HG03159 (cell line): ENCODE data around the gene DHRS2.
A peak's percentile ranks its signal among the peaks of the same experiment; 100 is the strongest.
"Not testable (repeated sequence)": the region's sequence is repeated elsewhere in the genome, so short reads cannot be mapped to it uniquely, and the experiment has no call there.

Experiments used
- ATAC-seq: cut with Tn5 transposase; IDR thresholded peaks from one replicate; pipeline ENCODE4 v1.9.1; 2021; ENCODE audit warnings: mild to moderate bottlenecking, moderate library complexity; ENCODE audit not compliant: unreplicated experiment

The DHRS2 gene

GRCh38 chr14:23631702-23632460 lies 4.3 kb upstream of the DHRS2 start:
- peak; percentile 50 for ATAC-seq

DNA sequence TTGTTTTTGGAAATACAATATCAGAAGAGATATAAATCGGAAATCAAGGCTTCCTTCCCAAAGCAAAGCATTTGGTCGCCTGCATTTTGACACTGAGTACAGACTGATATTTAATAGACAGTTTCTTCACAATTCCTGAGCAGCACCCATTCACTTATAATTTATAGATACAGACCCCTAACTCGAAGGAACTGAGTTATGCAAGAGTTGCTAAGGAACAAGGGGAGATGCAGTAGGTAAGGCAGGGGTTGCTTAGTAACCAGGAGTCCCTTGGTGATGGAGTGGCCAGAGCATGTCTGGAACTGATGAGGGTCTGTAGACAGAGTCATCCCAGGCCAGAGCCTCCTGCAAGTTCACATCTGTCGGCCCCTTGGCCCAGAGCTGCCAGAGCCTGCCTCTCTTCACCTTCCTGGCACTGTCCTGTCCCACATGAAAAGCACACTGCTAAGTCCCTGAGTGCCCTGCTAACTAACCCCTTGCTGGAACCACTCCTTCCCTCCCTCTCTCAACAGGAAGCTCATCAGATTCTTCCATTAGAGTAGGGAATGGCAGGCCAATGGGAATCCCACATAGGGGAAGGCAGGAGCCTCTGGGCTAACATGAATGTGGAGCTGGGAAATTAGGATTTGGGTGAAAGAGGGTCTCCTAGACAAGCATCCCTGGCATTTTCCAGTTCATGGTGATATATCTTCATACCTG lies 3.6 kb upstream of the DHRS2 start:
- ATAC-seq: no peak

DNA sequence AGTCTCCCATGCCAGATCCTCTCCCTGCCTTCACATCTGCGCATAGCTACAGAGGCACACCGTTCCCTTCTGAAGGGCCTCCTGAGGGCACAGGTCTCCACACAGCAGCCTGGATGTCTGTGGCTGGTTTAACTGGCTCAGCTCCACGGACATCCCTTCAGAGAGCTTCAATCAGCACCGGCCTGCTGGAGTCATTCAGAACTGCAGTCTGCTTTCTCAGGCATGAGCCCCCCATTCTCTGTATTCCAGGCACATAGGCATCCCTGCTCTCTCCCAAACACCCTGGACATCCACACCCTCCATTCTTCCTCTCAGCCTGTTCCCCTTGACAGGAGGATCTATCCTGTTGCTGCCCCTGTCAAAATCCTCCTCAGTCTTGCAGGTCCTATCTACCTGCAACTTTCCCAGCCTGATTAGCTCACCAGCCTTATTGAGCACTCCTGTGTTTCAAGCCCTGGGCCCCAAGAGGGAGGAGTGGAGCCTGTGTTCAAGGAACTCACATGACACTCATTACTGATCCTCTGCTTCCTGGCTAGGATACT lies 2.9 kb upstream of the DHRS2 start:
- no peak for ATAC-seq

GRCh38 chr14:23634698-23635412 lies 1.3 kb upstream of the DHRS2 start:
- ATAC-seq: not testable (repeated sequence)

DNA sequence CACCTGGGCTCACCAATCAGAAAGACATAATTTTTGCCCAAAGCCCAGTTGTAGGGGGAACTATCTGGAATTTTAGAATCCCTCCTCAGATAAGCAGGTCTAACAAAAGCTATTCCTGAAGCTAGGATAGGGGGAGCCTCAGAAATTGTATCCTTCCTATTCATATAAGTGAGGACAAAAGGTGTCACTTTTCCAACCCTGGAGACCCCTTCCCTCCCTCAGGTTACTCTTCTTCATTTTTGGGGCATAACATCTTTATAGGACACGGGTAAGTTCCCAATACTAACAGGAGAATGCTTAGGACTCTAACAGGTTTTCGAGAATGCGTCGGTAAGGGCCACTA lies 1.1 kb downstream of the DHRS2 start:
- ATAC-seq: not testable (repeated sequence)

- not testable (repeated sequence) for ATAC-seq
Observed at GRCh38 chr14:23637655-23638413, 1.7 kb downstream of the DHRS2 start.

DNA sequence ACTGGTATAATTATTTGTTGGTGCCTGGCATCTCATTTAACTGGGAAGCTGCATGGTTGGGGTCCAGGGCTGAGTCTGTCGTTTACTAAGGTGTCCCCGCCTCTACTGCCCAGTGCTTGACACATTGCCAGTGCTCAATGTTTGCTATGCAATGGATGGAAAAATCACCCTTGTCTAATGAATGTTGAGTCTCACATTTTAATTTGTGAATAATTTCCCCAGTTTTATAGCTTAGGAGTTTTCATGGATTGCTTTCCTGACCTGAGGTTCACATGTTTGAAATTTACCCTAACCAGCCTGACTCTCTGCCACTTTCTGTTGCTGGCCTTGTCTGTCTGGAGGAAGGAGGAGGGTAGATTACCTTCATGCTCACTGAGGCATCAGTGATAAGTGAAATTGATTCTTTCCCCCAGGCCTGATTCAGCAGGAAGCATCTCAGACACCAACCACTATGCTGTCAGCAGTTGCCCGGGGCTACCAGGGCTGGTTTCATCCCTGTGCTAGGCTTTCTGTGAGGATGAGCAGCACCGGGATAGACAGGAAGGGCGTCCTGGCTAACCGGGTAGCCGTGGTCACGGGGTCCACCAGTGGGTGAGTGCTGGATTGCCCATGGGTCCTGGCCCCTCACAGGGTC lies 2.4 kb downstream of the DHRS2 start:
- no peak for ATAC-seq

DNA sequence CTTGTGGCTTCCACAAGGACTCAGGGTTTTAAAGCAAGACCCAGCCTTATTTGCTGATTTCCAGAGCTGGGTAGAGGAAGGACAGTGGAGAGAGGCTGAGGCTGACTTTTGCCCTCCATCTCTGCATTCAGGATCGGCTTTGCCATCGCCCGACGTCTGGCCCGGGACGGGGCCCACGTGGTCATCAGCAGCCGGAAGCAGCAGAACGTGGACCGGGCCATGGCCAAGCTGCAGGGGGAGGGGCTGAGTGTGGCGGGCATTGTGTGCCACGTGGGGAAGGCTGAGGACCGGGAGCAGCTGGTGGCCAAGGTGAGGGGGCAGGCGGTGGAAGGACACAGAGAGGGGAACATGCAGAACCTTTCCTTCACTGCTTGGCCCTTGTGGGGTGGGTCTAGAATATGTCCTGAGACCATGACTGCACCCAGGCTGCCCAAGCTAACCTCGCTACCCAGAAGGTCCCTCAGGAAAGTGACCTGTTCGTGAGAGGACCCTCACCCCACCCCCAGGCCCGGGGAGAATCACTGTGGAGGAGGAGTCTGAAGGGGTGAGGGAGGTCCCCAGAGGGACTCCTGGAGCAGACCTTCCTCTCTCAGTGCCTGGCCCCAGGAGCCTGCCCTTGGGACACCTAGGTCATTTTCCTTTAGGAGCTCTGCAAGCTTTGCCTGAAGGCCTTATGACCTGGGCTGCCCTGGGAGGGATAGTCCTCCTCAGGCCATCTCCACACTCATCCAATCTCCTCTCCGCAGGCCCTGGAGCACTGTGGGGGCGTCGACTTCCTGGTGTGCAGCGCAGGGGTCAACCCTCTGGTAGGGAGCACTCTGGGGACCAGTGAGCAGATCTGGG lies 3.1 kb downstream of the DHRS2 start:
- no peak for ATAC-seq

DNA sequence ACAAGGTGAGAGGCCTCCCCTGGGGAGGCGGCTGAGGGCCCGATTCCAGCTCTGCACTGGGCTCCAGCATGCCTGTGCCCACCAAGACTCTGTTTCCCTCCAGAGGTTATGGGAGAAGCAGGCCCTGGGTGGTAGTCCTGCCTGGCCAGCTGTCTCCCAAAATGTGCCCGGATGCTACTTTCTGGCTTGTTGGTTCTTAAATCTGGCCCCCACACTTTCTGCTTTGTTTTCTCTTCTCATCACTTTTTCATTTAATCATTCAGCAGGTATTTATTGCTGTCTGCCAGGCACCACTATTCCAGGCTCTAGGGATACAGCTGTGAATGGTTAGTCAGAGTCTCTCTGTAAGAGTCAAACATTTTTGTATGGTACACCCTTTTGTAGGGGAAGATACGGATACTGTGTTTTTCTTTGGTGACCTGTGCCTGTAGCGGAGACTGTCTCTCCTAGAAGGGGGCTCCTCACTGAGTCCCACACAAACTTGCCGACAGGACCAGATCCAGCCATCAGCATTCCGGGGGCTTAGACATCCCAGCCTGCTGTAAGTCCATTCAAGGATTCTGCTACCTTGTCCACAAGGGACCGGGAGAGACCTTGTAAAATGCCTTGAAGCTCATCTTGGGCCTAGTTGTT lies 3.8 kb downstream of the DHRS2 start:
- ATAC-seq: no peak

GRCh38 chr14:23640524-23641141 lies 4.5 kb downstream of the DHRS2 start:
- no peak for ATAC-seq

GRCh38 chr14:23641180-23641914 lies 5.2 kb downstream of the DHRS2 start:
- ATAC-seq: no peak

DNA sequence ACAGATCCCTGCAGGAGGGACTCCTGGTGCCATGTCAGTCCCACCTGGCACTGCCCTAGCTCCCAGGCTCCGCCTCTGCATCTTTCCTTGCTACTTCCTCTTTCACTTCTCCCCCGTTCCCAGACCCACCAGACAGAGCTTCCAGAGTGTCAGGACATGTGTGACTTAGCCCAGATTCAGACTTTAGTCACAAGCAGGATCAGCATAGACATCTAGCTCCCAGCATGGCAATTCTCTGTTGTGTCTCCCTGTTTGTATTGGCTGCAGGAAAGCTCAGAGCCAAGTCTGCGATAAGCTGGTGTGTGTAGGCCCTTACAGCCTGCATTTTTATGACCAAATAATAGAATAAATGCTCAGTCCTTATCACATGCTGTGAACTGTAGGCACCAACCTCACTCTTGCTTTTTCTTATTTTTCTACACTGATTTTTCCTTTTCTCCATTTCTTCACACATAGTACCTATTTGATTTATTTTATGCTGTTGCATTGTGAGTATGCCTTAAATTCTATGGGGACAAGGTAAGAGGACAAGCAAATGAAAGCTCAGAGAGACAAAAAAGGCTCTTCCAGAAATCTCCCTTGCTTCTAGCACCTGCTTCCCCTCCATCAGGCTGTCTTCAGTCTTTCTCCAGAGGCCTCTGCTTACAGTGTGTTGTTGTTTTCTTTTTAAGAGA lies 5.9 kb downstream of the DHRS2 start:
- no peak for ATAC-seq

- no peak for ATAC-seq
Observed at GRCh38 chr14:23643533-23644194, 7.5 kb downstream of the DHRS2 start.

- ATAC-seq: no peak
Observed at GRCh38 chr14:23644195-23644918, 8.2 kb downstream of the DHRS2 start.

DNA sequence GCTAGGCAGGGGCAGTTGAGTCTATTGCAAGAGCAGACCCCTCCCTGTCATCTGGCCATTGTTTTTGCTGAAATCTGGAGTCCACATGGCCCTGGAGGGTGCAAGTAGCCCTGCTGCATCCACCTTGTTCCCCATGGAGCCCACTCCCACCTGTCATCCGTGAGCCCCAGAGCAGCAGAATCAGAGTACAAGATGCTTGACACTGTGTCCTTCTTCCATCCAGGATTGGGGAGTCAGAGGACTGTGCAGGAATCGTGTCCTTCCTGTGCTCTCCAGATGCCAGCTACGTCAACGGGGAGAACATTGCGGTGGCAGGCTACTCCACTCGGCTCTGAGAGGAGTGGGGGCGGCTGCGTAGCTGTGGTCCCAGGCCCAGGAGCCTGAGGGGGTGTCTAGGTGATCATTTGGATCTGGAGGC lies 8.8 kb downstream of the DHRS2 start:
- ATAC-seq: no peak

DNA sequence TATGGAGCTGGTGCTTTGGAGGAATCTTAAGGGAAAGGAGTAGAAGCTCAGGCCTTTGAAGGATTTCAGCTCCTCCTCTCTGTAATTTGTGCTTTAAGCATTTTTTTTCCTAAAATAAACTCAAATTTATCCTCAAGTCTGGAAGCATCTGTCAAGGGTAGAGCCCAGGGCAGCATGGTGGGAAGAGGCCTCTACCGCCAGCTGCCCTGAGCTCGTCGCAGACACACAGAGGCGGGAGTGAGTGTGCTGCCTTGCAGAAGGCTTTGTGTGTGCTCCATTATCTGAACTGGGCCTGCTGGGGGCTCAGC lies 9.3 kb downstream of the DHRS2 start:
- no peak for ATAC-seq
